Measurements from ENCODE around the gene SBDS. TPM values are rescaled to one million over a fixed set of nuclear protein-coding genes. Genes with fewer than 3 reads are reported as not detected.
"Not testable (repeated sequence)": the region's sequence is repeated elsewhere in the genome, so short reads cannot be mapped to it uniquely, and the experiment has no call there.

The SBDS gene
- total RNA-seq, result 10 to 100 TPM; 54.3 to 64.6 TPM
- polyA plus RNA-seq (ENCODE audit: insufficient read depth, low read depth, low replicate concordance), result 92.2 TPM
- long read RNA-seq, donor 1, transcript SBDS-201 (5 exons, 1,631 nt), result major isoform, 42 of 60 reads
- long read RNA-seq, donor 1, partial matches to known transcripts, result 12 of 60 reads
- long read RNA-seq, donor 1, other reads (novel, unspliced or antisense), result 6 of 60 reads
- long read RNA-seq, donor 2, transcript SBDS-201 (5 exons, 1,631 nt), result major isoform, 29 of 39 reads
- long read RNA-seq, donor 2, partial matches to known transcripts, result 10 of 39 reads
- long read RNA-seq, donor 2, other reads (novel, unspliced or antisense), result 0 of 39 reads

GRCh38 chr7:66995050-66995776 lies at the start of gene SBDS:
Gene SBDS, minus strand, starts transcription at chr7:66995586. Its CDS starts 169 bp downstream, at chr7:66995417.
- peak; percentile 86 for TF ChIP-seq POLR2A (IDR thresholded peaks at IDR 0.05)
- WGBS, 2 donors, result 0% methylated on average over 23 to 43 of the region's 59 CpGs
- peak within 1 kb of the TSS; percentile 81 to 89 for H3K4me3 ChIP-seq
- H3K4me1 ChIP-seq; H3K36me3 ChIP-seq (ENCODE audit: low read depth, missing control alignments); H3K9me3 ChIP-seq; intact Hi-C loops (cut with DNase I; ENCODE audit: low total_unique reads); H3K27me3 ChIP-seq: not testable (repeated sequence)
- peak within 1 kb of the TSS; percentile 88 to 95 for H3K27ac ChIP-seq
- DNase-seq, result peak; percentile 96

DNA sequence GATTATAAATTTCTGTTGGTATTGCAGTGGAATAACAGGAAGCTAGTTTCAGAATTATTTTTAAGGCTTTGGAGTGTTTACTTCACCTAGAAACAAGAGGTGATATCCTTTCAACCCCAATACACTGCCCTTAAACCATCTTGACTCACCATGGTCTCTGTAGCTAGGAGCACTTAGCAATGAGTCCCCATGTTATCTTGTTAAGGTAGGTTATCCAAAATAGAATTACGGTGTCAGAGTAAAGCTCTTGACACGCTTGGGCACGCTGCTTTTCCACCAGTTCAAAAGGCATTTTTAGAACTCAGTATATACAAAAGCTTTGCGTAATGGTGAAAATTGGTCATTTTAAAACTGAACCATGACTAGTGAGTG lies 48.2 kb upstream of the SBDS start:
- H3K9me3 ChIP-seq; intact Hi-C loops (cut with DNase I; ENCODE audit: low total_unique reads); H3K27ac ChIP-seq; H3K27me3 ChIP-seq; DNase-seq; H3K4me1 ChIP-seq; H3K4me3 ChIP-seq; H3K36me3 ChIP-seq (ENCODE audit: low read depth, missing control alignments): not testable (repeated sequence)
- WGBS, 2 donors, result 93 to 95% methylated on average over 4 of the region's 4 CpGs

- 79 to 82% methylated on average over 5 of the region's 5 CpGs for WGBS, 2 donors
- H3K4me1 ChIP-seq; H3K9me3 ChIP-seq; H3K27ac ChIP-seq; H3K36me3 ChIP-seq (ENCODE audit: low read depth, missing control alignments); H3K4me3 ChIP-seq; H3K27me3 ChIP-seq; intact Hi-C loops (cut with DNase I; ENCODE audit: low total_unique reads): not testable (repeated sequence)
- DNase-seq, result peak; percentile 65
These were observed 47.6 kb upstream of the SBDS start for GRCh38 chr7:67042781-67043558.

- H3K27ac ChIP-seq; H3K27me3 ChIP-seq; DNase-seq; H3K9me3 ChIP-seq; intact Hi-C loops (cut with DNase I; ENCODE audit: low total_unique reads); H3K4me1 ChIP-seq; H3K36me3 ChIP-seq (ENCODE audit: low read depth, missing control alignments); H3K4me3 ChIP-seq: not testable (repeated sequence)
- TF ChIP-seq CTCF (IDR thresholded peaks at IDR 0.05), result peak in 1 of 3 experiments; percentile 37
- 54 to 60% methylated on average over 2 of the region's 2 CpGs for WGBS, 2 donors
These were observed 45.4 kb upstream of the SBDS start for GRCh38 chr7:67040832-67041231.

- DNase-seq, result peak; percentile 21
- intact Hi-C loops (cut with DNase I; ENCODE audit: low total_unique reads); H3K27ac ChIP-seq; H3K36me3 ChIP-seq (ENCODE audit: low read depth, missing control alignments); H3K4me1 ChIP-seq; H3K27me3 ChIP-seq; H3K4me3 ChIP-seq; H3K9me3 ChIP-seq: not testable (repeated sequence)
- WGBS, 2 donors, result 91 to 92% methylated on average over 3 to 10 of the region's 10 CpGs
These were observed 41.3 kb upstream of the SBDS start for GRCh38 chr7:67036432-67037395.

GRCh38 chr7:67033251-67033650 lies 37.9 kb upstream of the SBDS start:
- WGBS, 2 donors, result 83 to 92% methylated on average over 5 of the region's 5 CpGs
- no peak for DNase-seq
- no peak overlapping the region for H3K4me3 ChIP-seq
- no peak overlapping the region for H3K27ac ChIP-seq
- intact Hi-C loops (cut with DNase I; ENCODE audit: low total_unique reads), result no loop called here
- no peak for TF ChIP-seq POLR2A (IDR thresholded peaks at IDR 0.05)
- TF ChIP-seq CTCF (IDR thresholded peaks at IDR 0.05), result no peak
- no peaks in the 10 kb centered on the region for H3K36me3 ChIP-seq (ENCODE audit: low read depth, missing control alignments)
- H3K27me3 ChIP-seq, result no peaks in the 10 kb centered on the region
- H3K4me1 ChIP-seq, result no peaks in the 10 kb centered on the region
- H3K9me3 ChIP-seq, result no peaks in the 10 kb centered on the region

- DNase-seq; H3K36me3 ChIP-seq (ENCODE audit: low read depth, missing control alignments); H3K27me3 ChIP-seq; H3K9me3 ChIP-seq; intact Hi-C loops (cut with DNase I; ENCODE audit: low total_unique reads); H3K4me1 ChIP-seq; H3K4me3 ChIP-seq; H3K27ac ChIP-seq: not testable (repeated sequence)
- WGBS, 2 donors, result 100% methylated on average over 1 to 2 of the region's 2 CpGs
These were observed 36.3 kb upstream of the SBDS start for GRCh38 chr7:67031685-67032084.

DNA sequence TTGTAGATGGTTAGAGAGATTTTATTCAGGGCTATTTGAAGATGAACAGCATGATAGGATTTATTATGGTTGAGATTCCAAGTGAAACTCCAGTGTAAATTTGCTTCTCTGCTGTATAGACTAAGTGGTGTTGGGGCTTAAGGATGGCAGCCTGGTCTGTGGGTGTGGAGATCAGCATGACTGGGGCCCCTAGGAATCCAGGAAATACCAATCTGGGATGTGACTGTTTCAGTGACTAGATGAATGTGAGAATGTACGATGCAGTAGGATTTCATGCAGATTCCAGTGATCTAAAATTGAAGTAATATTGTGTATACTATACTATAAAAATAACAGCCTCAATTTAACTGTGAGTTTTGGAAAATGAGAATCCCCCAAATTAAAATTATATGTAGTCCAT lies 30.1 kb upstream of the SBDS start:
- H3K27me3 ChIP-seq; H3K27ac ChIP-seq; DNase-seq; H3K4me3 ChIP-seq; H3K36me3 ChIP-seq (ENCODE audit: low read depth, missing control alignments); intact Hi-C loops (cut with DNase I; ENCODE audit: low total_unique reads); H3K9me3 ChIP-seq; H3K4me1 ChIP-seq: not testable (repeated sequence)
- 73 to 91% methylated on average over 1 of the region's 1 CpG for WGBS, 2 donors
